Nephron (organoid): Measurements from ENCODE around the gene GRAP2.
"Not testable (repeated sequence)": the region's sequence is repeated elsewhere in the genome, so short reads cannot be mapped to it uniquely, and the experiment has no call there.

Experiments
- H3K27ac Mint-ChIP-seq, 3 experiments: 2 replicates each; pipeline ENCODE4 v1.8.0; 2020; ENCODE audit warnings: mixed read lengths in 3 of 3, mild to moderate bottlenecking in 2 of 3, moderate library complexity in 1 of 3
- H3K27me3 Mint-ChIP-seq: 2 replicates; pipeline ENCODE4 v1.8.0; 2021; ENCODE audit warnings: low read depth, mild to moderate bottlenecking, moderate library complexity, mixed read lengths
- H3K36me3 Mint-ChIP-seq: 2 replicates; pipeline ENCODE4 v1.8.0; 2020; ENCODE audit warnings: low read depth, mixed read lengths
- H3K4me1 Mint-ChIP-seq: 2 replicates; pipeline ENCODE4 v1.8.0; 2020; ENCODE audit warnings: mixed read lengths
- H3K4me3 Mint-ChIP-seq, 3 experiments: 2 replicates each; pipeline ENCODE4 v1.8.0; 2020; ENCODE audit warnings: mild to moderate bottlenecking in 3 of 3, mixed read lengths in 3 of 3, moderate library complexity in 2 of 3
- H3K9me3 Mint-ChIP-seq: 2 replicates; pipeline ENCODE4 v1.8.0; 2020; ENCODE audit warnings: mixed read lengths
- CTCF ChIP-seq, 3 experiments: fragments of 200-600 bp; sonication (generic); IDR thresholded peaks; one replicate each; pipeline ENCODE4 v1.5.0; 2021; ENCODE audit warnings: antibody characterized with exemption in 3 of 3; ENCODE audit not compliant: unreplicated experiment in 3 of 3

Gene GRAP2

GRCh38 chr22:39868741-39869140 is 32.1 kb upstream of the GRAP2 start:
- no peak overlapping the region for H3K27ac Mint-ChIP-seq
- no peaks in the 10 kb centered on the region for H3K4me1 Mint-ChIP-seq
- H3K27me3 Mint-ChIP-seq, result peaks cover 7% of the 10 kb centered on the region
- H3K9me3 Mint-ChIP-seq, result no peaks in the 10 kb centered on the region
- H3K4me3 Mint-ChIP-seq, result no peak overlapping the region
- TF ChIP-seq CTCF (IDR thresholded peaks at IDR 0.05; ENCODE audit: unreplicated experiment in 3 of 3), result no peak
- H3K36me3 Mint-ChIP-seq, result no peaks in the 10 kb centered on the region

GRCh38 chr22:39869797-39870196 is 31.1 kb upstream of the GRAP2 start:
- not testable (repeated sequence) for H3K4me1 Mint-ChIP-seq, H3K4me3 Mint-ChIP-seq, H3K36me3 Mint-ChIP-seq, H3K27ac Mint-ChIP-seq, H3K9me3 Mint-ChIP-seq, H3K27me3 Mint-ChIP-seq

- Mint-ChIP-seq H3K4me1 (no peaks in the 10 kb centered on the region), H3K27ac (no peak overlapping the region), H3K36me3 (no peaks in the 10 kb centered on the region), H3K4me3 (no peak overlapping the region), H3K27me3 (peaks cover 7% of the 10 kb centered on the region), H3K9me3 (no peaks in the 10 kb centered on the region)
- no peak for TF ChIP-seq CTCF (IDR thresholded peaks at IDR 0.05; ENCODE audit: unreplicated experiment in 3 of 3)
Measured at GRCh38 chr22:39871008-39871798, 29.7 kb upstream of the GRAP2 start.

- Mint-ChIP-seq H3K27ac (no peak overlapping the region), H3K9me3 (no peaks in the 10 kb centered on the region), H3K36me3 (no peaks in the 10 kb centered on the region), H3K27me3 (peaks cover 7% of the 10 kb centered on the region), H3K4me3 (no peak overlapping the region), H3K4me1 (no peaks in the 10 kb centered on the region)
- no peak for TF ChIP-seq CTCF (IDR thresholded peaks at IDR 0.05; ENCODE audit: unreplicated experiment in 3 of 3)
Measured at GRCh38 chr22:39872548-39872947, 28.3 kb upstream of the GRAP2 start.

- H3K4me1 Mint-ChIP-seq, result no peaks in the 10 kb centered on the region
- H3K27me3 Mint-ChIP-seq, result peaks cover 2% of the 10 kb centered on the region
- H3K36me3 Mint-ChIP-seq, result no peaks in the 10 kb centered on the region
- no peaks in the 10 kb centered on the region for H3K9me3 Mint-ChIP-seq
- no peak overlapping the region for H3K27ac Mint-ChIP-seq
- TF ChIP-seq CTCF (IDR thresholded peaks at IDR 0.05; ENCODE audit: unreplicated experiment in 3 of 3), result no peak
- H3K4me3 Mint-ChIP-seq, result no peak overlapping the region
Measured at GRCh38 chr22:39873965-39874364, 26.9 kb upstream of the GRAP2 start.

GRCh38 chr22:39875176-39875885 is 25.6 kb upstream of the GRAP2 start:
- not testable (repeated sequence) for H3K27ac Mint-ChIP-seq, H3K36me3 Mint-ChIP-seq, H3K9me3 Mint-ChIP-seq, H3K27me3 Mint-ChIP-seq, H3K4me3 Mint-ChIP-seq, H3K4me1 Mint-ChIP-seq
